Neural progenitor cell (in vitro differentiated cells): ENCODE results near the gene SLC27A3. TPM values are rescaled to one million over a fixed set of nuclear protein-coding genes. Genes with fewer than 3 reads are reported as not detected.

Experiments used
- DNase-seq: peaks from one replicate; pipeline ENCODE4 v3.0.0-alpha.2; 2016; ENCODE audit warnings: low spot score
- H2AFZ ChIP-seq: fragments of 200-600 bp; sonication (generic); replicated peaks from 2 replicates; pipeline ENCODE4 v1.6.1; 2016; ENCODE audit warnings: antibody characterized with exemption
- H3F3A ChIP-seq: fragments of 200-600 bp; sonication (generic); 2 replicates; pipeline ENCODE4 v1.6.1; 2016; ENCODE audit warnings: antibody characterized with exemption, low read depth
- H3K27ac ChIP-seq: fragments of 200-600 bp; sonication (generic); 2 replicates; pipeline ENCODE4 v1.5.1; 2016; ENCODE audit warnings: mild to moderate bottlenecking
- H3K27me3 ChIP-seq: fragments of 200-600 bp; sonication (generic); 2 replicates; pipeline ENCODE4 v1.6.1; 2016; ENCODE audit warnings: mild to moderate bottlenecking, moderate library complexity
- H3K36me3 ChIP-seq: fragments of 200-600 bp; sonication (generic); 2 replicates; pipeline ENCODE4 v1.5.1; 2016
- H3K4me1 ChIP-seq: fragments of 200-600 bp; sonication (generic); 2 replicates; pipeline ENCODE4 v1.6.1; 2016; ENCODE audit warnings: mixed run types
- H3K4me2 ChIP-seq: fragments of 200-600 bp; sonication (generic); 2 replicates; pipeline ENCODE4 v1.6.1; 2016
- H3K4me3 ChIP-seq: fragments of 200-600 bp; sonication (generic); 2 replicates; pipeline ENCODE4 v1.5.1; 2016
- H3K79me2 ChIP-seq: fragments of 200-600 bp; sonication (generic); 2 replicates; pipeline ENCODE4 v1.6.1; 2016; ENCODE audit warnings: low read depth
- H3K9ac ChIP-seq: fragments of 200-600 bp; sonication (generic); 2 replicates; pipeline ENCODE4 v1.6.1; 2016
- H3K9me3 ChIP-seq: fragments of 200-600 bp; sonication (generic); 2 replicates; pipeline ENCODE4 v1.5.1; 2016; ENCODE audit warnings: low read depth
- H4K20me1 ChIP-seq: fragments of 200-600 bp; sonication (generic); 2 replicates; pipeline ENCODE4 v1.6.1; 2016; ENCODE audit warnings: low read depth
- H3K27ac Mint-ChIP-seq: 3 replicates; pipeline ENCODE4 v1.8.0; 2021; ENCODE audit warnings: mixed read lengths
- H3K27me3 Mint-ChIP-seq: 2 replicates; pipeline ENCODE4 v1.8.0; 2022; ENCODE audit warnings: low read depth, mild to moderate bottlenecking, inconsistent platforms, moderate library complexity, mixed read lengths; ENCODE audit not compliant: insufficient read depth
- H3K36me3 Mint-ChIP-seq: 3 replicates; pipeline ENCODE4 v1.8.0; 2021; ENCODE audit warnings: mixed read lengths
- H3K4me1 Mint-ChIP-seq: 3 replicates; pipeline ENCODE4 v1.8.0; 2021; ENCODE audit warnings: mixed read lengths
- H3K4me3 Mint-ChIP-seq: 3 replicates; pipeline ENCODE4 v1.8.0; 2021; ENCODE audit warnings: mild to moderate bottlenecking, moderate library complexity, mixed read lengths
- H3K9me3 Mint-ChIP-seq: 3 replicates; pipeline ENCODE4 v1.8.0; 2020; ENCODE audit warnings: mixed read lengths
- CTCF ChIP-seq: fragments of 200-600 bp; sonication (generic); IDR thresholded peaks from 2 replicates; pipeline ENCODE4 v1.5.1; 2017; ENCODE audit warnings: antibody characterized with exemption, mild to moderate bottlenecking
- EZH2 ChIP-seq: fragments of 200-600 bp; sonication (generic); IDR thresholded peaks from 2 replicates; pipeline ENCODE4 v1.6.1; 2017; ENCODE audit warnings: antibody characterized with exemption, mild to moderate bottlenecking, moderate library complexity
- EZH2phosphoT487 ChIP-seq: fragments of 200-600 bp; sonication (generic); IDR thresholded peaks from 2 replicates; pipeline ENCODE4 v1.6.1; 2017; ENCODE audit warnings: antibody characterized with exemption
- total RNA-seq: library from RNA; depleted of rRNA; stranded (reverse); fragments of >200 nt; gene quantifications from 2 replicates; pipeline ENCODE4 v1.2.3, GENCODE V29; 2015; ENCODE audit warnings: low replicate concordance

The SLC27A3 gene
- total RNA-seq, 1 donor from 2014 or later = 10.1 TPM

GRCh38 chr1:153728305-153729066 lies 46.7 kb upstream of the SLC27A3 start:
- H3K4me1 ChIP-seq = peaks cover 19% of the 10 kb centered on the region
- no peaks in the 10 kb centered on the region for H3K9me3 Mint-ChIP-seq
- peaks cover 30% of the 10 kb centered on the region for H3K4me1 Mint-ChIP-seq
- H3K27me3 ChIP-seq = no peaks in the 10 kb centered on the region
- no peak for TF ChIP-seq EZH2
- TF ChIP-seq EZH2phosphoT487 = no peak
- TF ChIP-seq CTCF = no peak
- no peaks in the 10 kb centered on the region for H3K36me3 ChIP-seq
- H3K79me2 ChIP-seq = peaks cover 42% of the 10 kb centered on the region
- H3K27me3 Mint-ChIP-seq = no peaks in the 10 kb centered on the region
- peak overlapping the region; percentile 96 for H3K9ac ChIP-seq
- peak overlapping the region; percentile 94 for H3K27ac Mint-ChIP-seq
- no peaks in the 10 kb centered on the region for H4K20me1 ChIP-seq
- H3F3A ChIP-seq = peaks cover 12% of the 10 kb centered on the region
- H3K4me3 Mint-ChIP-seq = peak overlapping the region; percentile 96
- no peak overlapping the region for H2AFZ ChIP-seq
- peak; percentile 79 for DNase-seq
- H3K9me3 ChIP-seq = no peaks in the 10 kb centered on the region
- peak overlapping the region; percentile 84 for H3K4me2 ChIP-seq
- H3K4me3 ChIP-seq = peak overlapping the region; percentile 93
- peak overlapping the region; percentile 82 for H3K27ac ChIP-seq
- H3K36me3 Mint-ChIP-seq = peaks cover 4% of the 10 kb centered on the region

GRCh38 chr1:153730468-153730988 lies 44.7 kb upstream of the SLC27A3 start:
- Histone ChIP-seq H3K36me3 (no peaks in the 10 kb centered on the region), H3K27ac (no peak overlapping the region), H2AFZ (no peak overlapping the region), H4K20me1 (peaks cover 7% of the 10 kb centered on the region), H3K4me3 (no peak overlapping the region), H3F3A (peaks cover 20% of the 10 kb centered on the region), H3K27me3 (no peaks in the 10 kb centered on the region), H3K79me2 (peaks cover 58% of the 10 kb centered on the region), H3K4me2 (peak overlapping the region; percentile 84), H3K9ac (no peak overlapping the region), H3K9me3 (no peaks in the 10 kb centered on the region), H3K4me1 (peaks cover 33% of the 10 kb centered on the region)
- H3K4me1 Mint-ChIP-seq = peaks cover 41% of the 10 kb centered on the region
- TF ChIP-seq CTCF (no peak), EZH2 (no peak), EZH2phosphoT487 (no peak)
- DNase-seq = no peak
- H3K9me3 Mint-ChIP-seq = no peaks in the 10 kb centered on the region
- peaks cover 4% of the 10 kb centered on the region for H3K36me3 Mint-ChIP-seq
- H3K4me3 Mint-ChIP-seq = peak overlapping the region; percentile 74
- H3K27me3 Mint-ChIP-seq = no peaks in the 10 kb centered on the region
- peak overlapping the region; percentile 58 for H3K27ac Mint-ChIP-seq

GRCh38 chr1:153733970-153734369 lies 41.2 kb upstream of the SLC27A3 start:
- DNase-seq = no peak
- H2AFZ ChIP-seq = no peak overlapping the region
- no peaks in the 10 kb centered on the region for H3K9me3 Mint-ChIP-seq
- no peaks in the 10 kb centered on the region for H3K9me3 ChIP-seq
- peaks cover 12% of the 10 kb centered on the region for H3F3A ChIP-seq
- H3K27me3 Mint-ChIP-seq = no peaks in the 10 kb centered on the region
- no peaks in the 10 kb centered on the region for H3K36me3 ChIP-seq
- no peaks in the 10 kb centered on the region for H3K27me3 ChIP-seq
- H3K36me3 Mint-ChIP-seq = peaks cover 7% of the 10 kb centered on the region
- H3K4me3 ChIP-seq = no peak overlapping the region
- H3K79me2 ChIP-seq = peaks cover 55% of the 10 kb centered on the region
- H3K4me2 ChIP-seq = peak overlapping the region; percentile 42
- peaks cover 7% of the 10 kb centered on the region for H4K20me1 ChIP-seq
- H3K4me1 ChIP-seq = peaks cover 32% of the 10 kb centered on the region
- no peak for TF ChIP-seq EZH2phosphoT487
- TF ChIP-seq EZH2 = no peak
- no peak for TF ChIP-seq CTCF
- peak overlapping the region; percentile 45 for H3K9ac ChIP-seq
- peak overlapping the region; percentile 79 for H3K27ac ChIP-seq
- no peak overlapping the region for H3K27ac Mint-ChIP-seq
- peaks cover 32% of the 10 kb centered on the region for H3K4me1 Mint-ChIP-seq
- H3K4me3 Mint-ChIP-seq = no peak overlapping the region
